Islet of Langerhans (tissue), 1 donor: Measurements from ENCODE around the gene ATOH1.

Source experiments
- FAIRE-seq: peaks from one replicate; lab custom pipeline; 2011; peaks lifted over from hg19 to GRCh38; lab: Jason Lieb, UNC

The ATOH1 gene, protein sequence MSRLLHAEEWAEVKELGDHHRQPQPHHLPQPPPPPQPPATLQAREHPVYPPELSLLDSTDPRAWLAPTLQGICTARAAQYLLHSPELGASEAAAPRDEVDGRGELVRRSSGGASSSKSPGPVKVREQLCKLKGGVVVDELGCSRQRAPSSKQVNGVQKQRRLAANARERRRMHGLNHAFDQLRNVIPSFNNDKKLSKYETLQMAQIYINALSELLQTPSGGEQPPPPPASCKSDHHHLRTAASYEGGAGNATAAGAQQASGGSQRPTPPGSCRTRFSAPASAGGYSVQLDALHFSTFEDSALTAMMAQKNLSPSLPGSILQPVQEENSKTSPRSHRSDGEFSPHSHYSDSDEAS

DNA sequence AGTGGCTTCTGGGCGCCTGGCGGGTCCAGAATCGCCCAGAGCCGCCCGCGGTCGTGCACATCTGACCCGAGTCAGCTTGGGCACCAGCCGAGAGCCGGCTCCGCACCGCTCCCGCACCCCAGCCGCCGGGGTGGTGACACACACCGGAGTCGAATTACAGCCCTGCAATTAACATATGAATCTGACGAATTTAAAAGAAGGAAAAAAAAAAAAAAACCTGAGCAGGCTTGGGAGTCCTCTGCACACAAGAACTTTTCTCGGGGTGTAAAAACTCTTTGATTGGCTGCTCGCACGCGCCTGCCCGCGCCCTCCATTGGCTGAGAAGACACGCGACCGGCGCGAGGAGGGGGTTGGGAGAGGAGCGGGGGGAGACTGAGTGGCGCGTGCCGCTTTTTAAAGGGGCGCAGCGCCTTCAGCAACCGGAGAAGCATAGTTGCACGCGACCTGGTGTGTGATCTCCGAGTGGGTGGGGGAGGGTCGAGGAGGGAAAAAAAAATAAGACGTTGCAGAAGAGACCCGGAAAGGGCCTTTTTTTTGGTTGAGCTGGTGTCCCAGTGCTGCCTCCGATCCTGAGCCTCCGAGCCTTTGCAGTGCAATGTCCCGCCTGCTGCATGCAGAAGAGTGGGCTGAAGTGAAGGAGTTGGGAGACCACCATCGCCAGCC is at the start of gene ATOH1:
ATOH1 (plus strand) TSS at position 422 of the 663 bp plus-strand sequence; CDS start at position 596, 174 bp downstream.
- FAIRE-seq = no peak

GRCh38 chr4:93779228-93779627 is 49.3 kb upstream of the ATOH1 start:
- FAIRE-seq = no peak

DNA sequence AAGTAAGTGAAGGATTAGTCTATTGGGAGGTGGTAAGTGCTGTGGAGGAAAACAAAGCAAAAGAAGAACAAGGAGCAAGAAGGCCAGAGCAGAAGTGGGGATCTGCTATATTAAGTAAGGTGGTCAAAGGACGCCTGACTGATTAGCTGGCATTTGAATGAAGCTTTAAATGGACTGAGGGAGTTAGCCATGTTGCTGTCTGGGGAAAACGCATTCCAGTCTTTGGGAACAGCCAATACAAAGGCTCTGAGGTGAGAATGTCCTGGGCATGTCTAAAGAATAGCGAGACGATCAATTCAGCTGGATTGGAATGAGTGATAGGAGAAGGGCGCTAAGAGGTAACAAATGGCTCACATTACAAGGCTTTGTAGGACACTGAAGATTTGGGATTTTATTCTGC is 48.5 kb upstream of the ATOH1 start:
- FAIRE-seq = no peak

- no peak for FAIRE-seq
Measured at GRCh38 chr4:93781198-93781597, 47.4 kb upstream of the ATOH1 start.

GRCh38 chr4:93786149-93786548 is 42.4 kb upstream of the ATOH1 start:
- no peak for FAIRE-seq

DNA sequence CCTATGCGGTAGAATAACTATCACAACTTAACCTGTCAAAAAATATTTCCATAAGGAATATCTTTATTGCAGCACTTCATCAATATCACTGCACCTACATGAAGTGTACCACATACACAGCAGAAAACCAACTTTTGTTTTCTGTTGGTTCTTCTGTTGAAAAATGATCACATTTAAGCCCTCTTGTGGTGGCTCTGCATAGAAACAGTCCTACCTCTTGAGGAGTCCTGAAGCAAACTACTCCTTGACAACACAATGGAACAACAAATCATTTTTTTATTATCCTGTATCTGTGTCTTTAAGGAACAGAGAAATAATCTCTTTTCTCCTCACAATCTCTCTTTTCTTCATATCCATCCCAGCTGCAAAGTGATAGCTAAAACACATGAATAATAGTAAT is 39.8 kb upstream of the ATOH1 start:
- FAIRE-seq = no peak

- peak; percentile 96 for FAIRE-seq
Measured at GRCh38 chr4:93791570-93792195, 36.9 kb upstream of the ATOH1 start.

- FAIRE-seq = no peak
Measured at GRCh38 chr4:93802045-93802444, 26.5 kb upstream of the ATOH1 start.

- no peak for FAIRE-seq
Measured at GRCh38 chr4:93809773-93810172, 18.8 kb upstream of the ATOH1 start.

DNA sequence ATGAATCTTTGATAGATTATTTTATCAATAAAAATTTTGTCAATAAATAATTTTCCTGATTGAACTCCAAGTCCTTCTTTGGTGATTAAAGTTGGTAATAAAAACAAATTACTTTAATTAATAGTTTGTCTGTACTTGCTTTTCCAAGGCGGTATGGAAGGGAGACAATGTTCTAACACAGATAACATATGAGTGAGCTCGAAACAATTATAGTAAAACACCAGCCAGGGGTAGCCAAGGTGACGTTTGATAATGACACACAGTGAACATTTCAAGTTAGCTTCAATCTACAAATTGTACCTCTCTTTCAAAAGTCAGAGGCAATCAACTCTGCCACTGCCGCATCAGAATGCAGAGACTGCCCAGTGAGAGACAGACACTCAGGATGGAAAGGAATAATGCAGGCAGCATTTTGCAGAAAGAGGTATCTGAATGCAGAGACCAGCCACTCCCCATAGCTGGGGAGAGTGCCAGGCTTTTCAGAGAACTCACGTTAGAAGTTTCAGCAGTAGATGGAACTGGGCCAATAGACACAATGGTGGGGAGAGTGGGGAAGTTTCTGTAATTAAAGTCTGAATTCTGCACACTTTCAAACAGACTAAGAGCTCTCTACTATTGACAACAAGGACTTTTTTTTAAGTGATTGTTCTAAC is 18.1 kb upstream of the ATOH1 start:
- FAIRE-seq = no peak

DNA sequence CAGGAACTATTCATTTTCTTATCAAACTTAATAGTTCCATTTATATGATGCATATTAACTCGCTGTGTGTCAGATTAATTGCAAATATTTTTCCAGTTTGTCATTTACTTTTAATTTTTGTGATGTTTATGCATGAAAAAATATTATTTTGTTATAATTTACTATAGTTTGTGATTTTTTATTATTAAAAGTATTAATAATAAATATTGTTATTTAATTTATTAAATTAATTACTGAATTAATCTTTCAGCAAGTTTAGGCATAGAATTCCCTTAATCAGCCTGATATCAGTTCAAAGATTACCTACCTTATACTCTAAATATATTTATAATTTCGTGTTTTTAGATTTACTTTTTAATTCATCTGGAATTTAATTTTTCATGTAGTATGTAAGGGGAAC is 15.5 kb upstream of the ATOH1 start:
- FAIRE-seq = no peak

- FAIRE-seq = no peak
Measured at GRCh38 chr4:93814141-93814540, 14.4 kb upstream of the ATOH1 start.

DNA sequence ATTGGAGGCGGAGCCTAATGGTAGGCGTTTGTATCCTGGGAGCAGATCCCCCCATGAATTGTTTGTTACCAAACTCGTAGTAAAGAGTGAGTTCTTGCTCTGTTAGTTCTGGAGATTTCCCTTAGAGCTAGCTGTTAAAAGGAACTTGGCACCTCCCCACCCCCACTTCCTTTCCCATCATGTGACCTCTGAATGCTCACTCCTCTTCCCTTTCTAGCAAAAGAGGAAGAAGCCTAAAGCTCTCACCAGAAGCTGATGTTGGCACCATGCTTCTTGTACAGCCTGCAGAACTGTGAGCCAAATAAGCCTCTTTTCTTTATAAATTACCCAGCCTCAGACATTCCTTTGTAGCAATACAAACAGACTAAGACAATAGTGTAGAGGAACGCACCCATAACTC is 13.8 kb upstream of the ATOH1 start:
- no peak for FAIRE-seq

DNA sequence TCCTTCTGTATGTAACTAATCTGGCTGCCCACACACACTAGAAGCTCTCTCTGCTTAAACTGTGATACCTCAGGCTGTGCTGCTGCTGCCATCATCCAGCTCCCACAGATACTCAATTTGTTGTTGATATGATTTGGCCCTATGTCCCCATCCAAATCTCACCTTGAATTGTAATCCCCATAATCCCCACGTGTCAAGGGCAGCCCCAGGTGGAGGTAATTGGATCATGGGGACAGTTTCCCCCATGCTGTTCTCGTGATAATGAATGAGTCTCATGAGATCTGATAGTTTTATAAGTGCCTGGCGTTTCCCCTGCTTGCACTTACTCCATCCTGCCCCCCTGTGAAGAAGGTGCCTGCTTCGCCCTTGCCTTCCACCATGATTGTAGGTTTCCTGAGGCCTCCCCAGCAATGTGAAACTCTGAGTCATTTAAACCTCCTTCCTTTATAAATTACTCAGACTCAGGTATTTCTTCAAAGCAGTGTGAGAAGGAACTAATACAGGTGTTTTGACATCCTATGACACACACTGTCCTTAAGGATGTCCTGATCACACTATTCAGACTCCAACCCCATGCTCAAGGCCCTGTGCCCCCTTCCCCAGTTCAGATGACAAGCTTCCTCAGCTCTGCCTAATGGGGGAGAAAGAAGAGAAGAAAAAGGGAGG is 2.9 kb upstream of the ATOH1 start:
- no peak for FAIRE-seq

DNA sequence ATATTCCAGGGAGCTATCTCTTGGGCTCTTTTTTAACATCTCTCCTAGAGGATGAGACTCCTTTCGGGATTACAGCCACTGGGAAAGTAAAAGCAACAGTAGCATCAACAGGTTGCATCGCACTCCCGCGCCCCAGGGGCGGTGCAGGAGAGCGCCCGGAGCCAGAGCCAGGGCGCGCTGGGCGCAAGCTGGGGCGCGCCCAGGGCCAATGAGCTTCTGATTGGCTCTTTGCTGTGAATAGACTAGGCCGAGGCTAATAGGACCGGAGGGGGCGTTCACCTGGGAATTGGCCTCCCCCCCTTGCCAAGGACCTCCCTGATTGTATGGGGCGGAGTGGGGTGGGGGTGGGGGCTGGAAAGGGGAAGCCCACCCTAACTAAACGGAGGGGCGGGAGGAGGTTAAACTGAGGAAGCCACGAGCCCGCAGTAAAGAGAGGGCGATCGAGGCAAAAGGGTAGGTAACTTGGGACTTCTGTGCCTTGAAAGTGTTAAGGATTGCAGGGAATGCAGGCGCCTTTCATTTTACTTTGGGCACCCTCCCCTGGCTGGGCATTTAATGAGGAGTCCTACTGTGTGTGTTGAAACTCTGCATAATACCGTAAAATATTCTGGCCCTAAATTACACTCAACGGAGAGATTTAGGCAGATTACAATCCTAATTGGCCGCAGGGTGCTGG is 1.1 kb upstream of the ATOH1 start:
- FAIRE-seq = no peak

DNA sequence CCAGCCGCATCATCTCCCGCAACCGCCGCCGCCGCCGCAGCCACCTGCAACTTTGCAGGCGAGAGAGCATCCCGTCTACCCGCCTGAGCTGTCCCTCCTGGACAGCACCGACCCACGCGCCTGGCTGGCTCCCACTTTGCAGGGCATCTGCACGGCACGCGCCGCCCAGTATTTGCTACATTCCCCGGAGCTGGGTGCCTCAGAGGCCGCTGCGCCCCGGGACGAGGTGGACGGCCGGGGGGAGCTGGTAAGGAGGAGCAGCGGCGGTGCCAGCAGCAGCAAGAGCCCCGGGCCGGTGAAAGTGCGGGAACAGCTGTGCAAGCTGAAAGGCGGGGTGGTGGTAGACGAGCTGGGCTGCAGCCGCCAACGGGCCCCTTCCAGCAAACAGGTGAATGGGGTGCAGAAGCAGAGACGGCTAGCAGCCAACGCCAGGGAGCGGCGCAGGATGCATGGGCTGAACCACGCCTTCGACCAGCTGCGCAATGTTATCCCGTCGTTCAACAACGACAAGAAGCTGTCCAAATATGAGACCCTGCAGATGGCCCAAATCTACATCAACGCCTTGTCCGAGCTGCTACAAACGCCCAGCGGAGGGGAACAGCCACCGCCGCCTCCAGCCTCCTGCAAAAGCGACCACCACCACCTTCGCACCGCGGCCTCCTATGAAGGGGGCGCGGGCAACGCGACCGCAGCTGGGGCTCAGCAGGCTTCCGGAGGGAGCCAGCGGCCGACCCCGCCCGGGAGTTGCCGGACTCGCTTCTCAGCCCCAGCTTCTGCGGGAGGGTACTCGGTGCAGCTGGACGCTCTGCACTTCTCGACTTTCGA is 654 bp downstream of the ATOH1 start:
- FAIRE-seq = no peak

- FAIRE-seq = no peak
Measured at GRCh38 chr4:93829820-93830687, 1.5 kb downstream of the ATOH1 start.

DNA sequence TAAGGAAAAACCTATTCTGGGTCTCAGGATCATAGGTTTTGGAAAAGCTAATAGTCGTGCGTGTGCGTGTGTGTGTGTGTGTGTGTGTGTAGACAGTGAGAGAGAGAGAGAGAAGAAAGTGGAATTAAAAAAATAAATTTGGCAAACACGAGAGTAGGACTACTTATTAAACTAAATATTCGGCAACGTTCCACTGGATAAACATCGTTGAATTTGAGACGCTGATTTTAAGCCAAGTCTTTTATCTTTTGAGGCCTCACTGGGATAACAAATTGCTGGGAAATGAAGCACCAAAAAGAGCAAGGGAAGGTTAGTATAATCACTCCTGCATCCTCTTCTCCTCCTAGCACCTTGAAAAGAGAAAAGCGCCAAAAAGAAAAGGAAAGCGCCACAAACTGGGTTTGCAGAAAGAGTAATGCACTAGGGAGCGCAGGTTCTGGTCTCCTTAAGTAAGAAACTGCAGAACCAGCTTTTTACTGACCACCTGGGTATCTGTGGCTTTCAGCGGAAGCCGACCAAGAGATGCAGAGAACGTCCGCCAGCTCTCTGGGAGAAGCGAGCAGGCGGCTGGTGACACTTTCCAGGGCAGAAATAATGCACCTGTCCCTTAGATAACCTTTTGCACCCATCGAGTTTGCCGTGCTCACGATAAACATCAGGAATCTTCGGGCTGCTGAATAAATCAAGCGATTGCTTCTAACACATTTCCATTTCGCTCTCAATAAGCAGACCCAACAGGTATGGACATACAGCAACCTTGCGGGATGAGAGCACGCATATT is 3.4 kb downstream of the ATOH1 start:
- FAIRE-seq = no peak
